ENCODE measurements around the gene ITCH.

Gene ITCH

GRCh38 chr20:34560141-34560523 is 197.1 kb downstream of the ITCH start:
- no peak for DNase-seq

DNA sequence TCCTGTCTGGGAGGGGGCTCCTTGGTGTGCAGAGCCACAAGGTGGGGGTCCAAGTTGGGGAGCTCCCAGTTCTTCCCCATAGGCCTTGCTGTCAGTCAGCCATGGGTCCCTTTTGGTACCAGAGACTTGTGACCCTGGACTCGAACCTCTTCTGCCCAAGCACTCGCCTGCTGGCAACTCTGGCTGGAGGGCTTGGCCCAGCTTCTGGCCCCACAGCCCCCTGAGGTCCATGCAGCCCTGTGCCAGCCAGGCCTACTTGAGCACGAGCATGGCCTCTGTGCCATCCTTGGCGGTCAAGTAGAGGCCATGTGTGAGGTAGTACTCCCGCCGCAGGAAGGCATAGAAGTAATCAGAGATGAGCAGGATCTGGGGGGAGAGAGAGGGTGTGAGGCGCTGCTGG is 197.5 kb downstream of the ITCH start:
- DNase-seq: no peak
